Prostate gland (tissue), 2 donors: Measurements from ENCODE around the gene RPS6KL1.

Experiments
- CTCF ChIP-seq, 4 experiments: fragments of 200-600 bp in 2 of 4; fragments of 450-650 bp in 2 of 4; sonication (generic) in 2 of 4; IDR thresholded peaks; 1 replicate in 3 of 4; 2 replicates in 1 of 4; pipeline ENCODE4 v1.5.1; 2016 to 2019; ENCODE audit warnings: antibody characterized with exemption in 4 of 4, mild to moderate bottlenecking in 2 of 4, moderate library complexity in 2 of 4
- POLR2A ChIP-seq: fragments of 450-650 bp; IDR thresholded peaks from one replicate; pipeline ENCODE4 v1.6.1; 2016; ENCODE audit warnings: antibody characterized with exemption, mild to moderate bottlenecking
- POLR2AphosphoS5 ChIP-seq: sonication (generic); formaldehyde crosslinking; IDR thresholded peaks from one replicate; pipeline ENCODE4 v1.6.1; 2017; ENCODE audit warnings: antibody characterized with exemption

- no peak for TF ChIP-seq POLR2AphosphoS5
- TF ChIP-seq CTCF (IDR thresholded peaks at IDR 0.05): no peak
- no peak for TF ChIP-seq POLR2A
Measured at GRCh38 chr14:74949859-74950573, 27.0 kb upstream of the RPS6KL1 start.
